GM23338 (cell line): Measurements from ENCODE around the gene RALGPS1. TPM values are rescaled to one million over a fixed set of nuclear protein-coding genes. Genes with fewer than 3 reads are reported as not detected.

Source experiments
- ATAC-seq: fragments of 200-7000 bp; cut with Tn5 transposase; 3 replicates; pipeline ENCODE4 v1.9.1; 2020
- DNase-seq: peaks from one replicate; pipeline ENCODE4 v3.0.0-alpha.2; 2015; ENCODE audit warnings: low spot score
- H2AFZ ChIP-seq: fragments of 200-600 bp; sonication (generic); 2 replicates; pipeline ENCODE4 v1.8.0; 2016; ENCODE audit warnings: antibody characterized with exemption, mild to moderate bottlenecking, moderate library complexity
- H3F3A ChIP-seq: fragments of 200-600 bp; sonication (generic); replicated peaks from 2 replicates; pipeline ENCODE4 v1.8.0; 2017; ENCODE audit warnings: antibody characterized with exemption, mixed run types, low read depth
- H3K27ac ChIP-seq: fragments of 200-600 bp; sonication (generic); 2 replicates; pipeline ENCODE4 v1.6.1; 2016; ENCODE audit warnings: low read depth
- H3K27me3 ChIP-seq: fragments of 200-600 bp; sonication (generic); 2 replicates; pipeline ENCODE4 v1.8.0; 2016; ENCODE audit warnings: mild to moderate bottlenecking, mixed run types, moderate library complexity; ENCODE audit not compliant: insufficient read depth
- H3K36me3 ChIP-seq: fragments of 200-600 bp; sonication (generic); 2 replicates; pipeline ENCODE4 v1.8.0; 2016; ENCODE audit warnings: mild to moderate bottlenecking; ENCODE audit not compliant: insufficient read depth
- H3K4me1 ChIP-seq: fragments of 200-600 bp; sonication (generic); 2 replicates; pipeline ENCODE4 v1.8.0; 2016; ENCODE audit warnings: mild to moderate bottlenecking, moderate library complexity; ENCODE audit not compliant: insufficient read depth
- H3K4me2 ChIP-seq: fragments of 200-600 bp; sonication (generic); 2 replicates; pipeline ENCODE4 v1.7.1; 2017; ENCODE audit warnings: mixed run types
- H3K4me3 ChIP-seq: fragments of 200-600 bp; sonication (generic); 2 replicates; pipeline ENCODE4 v1.6.1; 2016; ENCODE audit warnings: mixed run types
- H3K79me2 ChIP-seq: fragments of 200-600 bp; sonication (generic); replicated peaks from 2 replicates; pipeline ENCODE4 v1.8.0; 2017; ENCODE audit warnings: mild to moderate bottlenecking; ENCODE audit not compliant: insufficient read depth
- H3K9me2 ChIP-seq: fragments of 200-600 bp; sonication (generic); 2 replicates; pipeline ENCODE4 v1.8.0; 2017; ENCODE audit not compliant: insufficient read depth
- H4K20me1 ChIP-seq: fragments of 200-600 bp; sonication (generic); replicated peaks from 2 replicates; pipeline ENCODE4 v1.8.0; 2017; ENCODE audit warnings: mild to moderate bottlenecking; ENCODE audit not compliant: insufficient read depth
- H3K27ac Mint-ChIP-seq: 2 replicates; pipeline ENCODE4 v1.8.0; 2020; ENCODE audit warnings: inconsistent platforms, mild to moderate bottlenecking, moderate library complexity, mixed read lengths
- H3K27me3 Mint-ChIP-seq: 3 replicates; pipeline ENCODE4 v1.8.0; 2022; ENCODE audit warnings: low read depth, mild to moderate bottlenecking, moderate library complexity, mixed read lengths, inconsistent platforms; ENCODE audit not compliant: insufficient read depth, poor library complexity
- H3K36me3 Mint-ChIP-seq: 3 replicates; pipeline ENCODE4 v1.8.0; 2021; ENCODE audit warnings: low read depth, mild to moderate bottlenecking, inconsistent platforms, moderate library complexity, mixed read lengths
- H3K4me1 Mint-ChIP-seq: 3 replicates; pipeline ENCODE4 v1.8.0; 2020; ENCODE audit warnings: mild to moderate bottlenecking, inconsistent platforms, mixed read lengths
- H3K4me3 Mint-ChIP-seq: 3 replicates; pipeline ENCODE4 v1.8.0; 2021; ENCODE audit warnings: moderate library complexity, mild to moderate bottlenecking, inconsistent platforms, mixed read lengths
- H3K9me3 Mint-ChIP-seq: 3 replicates; pipeline ENCODE4 v1.8.0; 2020; ENCODE audit warnings: moderate library complexity, mild to moderate bottlenecking, inconsistent platforms, mixed read lengths
- ETS1 ChIP-seq: IDR thresholded peaks from 2 replicates; pipeline ENCODE4 v1.6.1; 2016; ENCODE audit warnings: antibody characterized with exemption
- EZH2 ChIP-seq: fragments of 200-600 bp; sonication (generic); IDR thresholded peaks from one replicate; pipeline ENCODE4 v1.8.0; 2017; ENCODE audit warnings: antibody characterized with exemption, mild to moderate bottlenecking, low read depth; ENCODE audit not compliant: unreplicated experiment
- EZH2phosphoT487 ChIP-seq: fragments of 200-600 bp; sonication (generic); IDR thresholded peaks from one replicate; pipeline ENCODE4 v1.8.1; 2018; ENCODE audit warnings: antibody characterized with exemption; ENCODE audit not compliant: unreplicated experiment
- JUNB ChIP-seq: IDR thresholded peaks from one replicate; pipeline ENCODE4 v1.6.1; 2016; ENCODE audit warnings: antibody characterized with exemption; ENCODE audit not compliant: unreplicated experiment
- NANOG ChIP-seq: IDR thresholded peaks from 2 replicates; pipeline ENCODE4 v1.6.1; 2016; ENCODE audit warnings: antibody characterized with exemption, borderline replicate concordance
- POLR2AphosphoS5 ChIP-seq: IDR thresholded peaks from 2 replicates; pipeline ENCODE4 v1.6.1; 2016; ENCODE audit warnings: antibody characterized with exemption, low read depth
- STAT1 ChIP-seq: IDR thresholded peaks from one replicate; pipeline ENCODE4 v1.6.1; 2016; ENCODE audit warnings: antibody characterized with exemption; ENCODE audit not compliant: unreplicated experiment
- ZNF114 ChIP-seq: fragments of 250-450 bp; sonication (Bioruptor Pico); IDR thresholded peaks from 2 replicates; pipeline ENCODE4 v1.5.0; 2020; ENCODE audit warnings: mild to moderate bottlenecking, moderate library complexity
- ZNF331 ChIP-seq: fragments of 250-450 bp; sonication (Bioruptor Pico); IDR thresholded peaks from 2 replicates; pipeline ENCODE4 v1.5.0; 2020; ENCODE audit warnings: low read depth, mild to moderate bottlenecking, moderate library complexity
- ZNF462 ChIP-seq: fragments of 250-450 bp; sonication (Bioruptor Pico); IDR thresholded peaks from 2 replicates; pipeline ENCODE4 v1.5.0; 2020; ENCODE audit warnings: mild to moderate bottlenecking, moderate library complexity
- polyA plus RNA-seq: library from polyadenylated mRNA; unstranded; fragments of >200 nt; fragmentation: Nextera tagmentation; extraction: Ambion mirVana; gene quantifications from 2 replicates; pipeline ENCODE4 v1.2.1, GENCODE V29; 2016
- total RNA-seq: library from RNA; depleted of rRNA; stranded (reverse); fragments of >200 nt; shearing (Covaris generic); gene quantifications from 2 replicates; pipeline ENCODE4 v1.2.3, GENCODE V29; 2014

The RALGPS1 gene
- total and polyA plus RNA-seq, 2 experiments from 2014 or later: 18.2 to 57.1 TPM

GRCh38 chr9:126991183-126991582 lies 76.6 kb downstream of the RALGPS1 start:
- ATAC-seq (no peak), DNase-seq (no peak)
- Mint-ChIP-seq H3K4me1 (no peaks in the 10 kb centered on the region), H3K27me3 (peaks cover 2% of the 10 kb centered on the region), H3K27ac (no peak overlapping the region), H3K36me3 (peaks cover 29% of the 10 kb centered on the region), H3K4me3 (no peak overlapping the region), H3K9me3 (peaks cover 28% of the 10 kb centered on the region)
- Histone ChIP-seq H3K27me3 (no peaks in the 10 kb centered on the region), H3K9me2 (no peaks in the 10 kb centered on the region), H4K20me1 (no peaks in the 10 kb centered on the region), H2AFZ (no peak overlapping the region), H3K4me2 (no peak overlapping the region), H3K79me2 (no peaks in the 10 kb centered on the region), H3K4me1 (no peaks in the 10 kb centered on the region), H3K4me3 (no peak overlapping the region), H3K36me3 (peaks cover 7% of the 10 kb centered on the region), H3K27ac (no peak overlapping the region), H3F3A (no peaks in the 10 kb centered on the region)
- TF ChIP-seq STAT1 (no peak), ZNF462 (CRISPR knock-in tag) (no peak), JUNB (no peak), EZH2phosphoT487 (no peak), ETS1 (no peak)

- DNase-seq: no peak
- no peaks in the 10 kb centered on the region for H3K4me1 ChIP-seq
- no peaks in the 10 kb centered on the region for H3K27me3 ChIP-seq
- no peak overlapping the region for H3K4me3 ChIP-seq
- Mint-ChIP-seq H3K4me1 (no peaks in the 10 kb centered on the region), H3K27ac (no peak overlapping the region), H3K9me3 (peaks cover 33% of the 10 kb centered on the region), H3K27me3 (peaks cover 3% of the 10 kb centered on the region), H3K4me3 (no peak overlapping the region), H3K36me3 (peaks cover 29% of the 10 kb centered on the region)
- no peaks in the 10 kb centered on the region for H3K9me2 ChIP-seq
- H3K36me3 ChIP-seq: peaks cover 7% of the 10 kb centered on the region
- no peaks in the 10 kb centered on the region for H4K20me1 ChIP-seq
- no peak overlapping the region for H3K27ac ChIP-seq
- ATAC-seq: no peak
- H3F3A ChIP-seq: no peaks in the 10 kb centered on the region
- no peaks in the 10 kb centered on the region for H3K79me2 ChIP-seq
- no peak overlapping the region for H2AFZ ChIP-seq
- no peak overlapping the region for H3K4me2 ChIP-seq
- TF ChIP-seq POLR2AphosphoS5 (no peak), NANOG (no peak), ZNF331 (CRISPR knock-in tag) (no peak), ZNF114 (CRISPR knock-in tag) (no peak), EZH2phosphoT487 (no peak), EZH2 (no peak), ETS1 (no peak), STAT1 (no peak), JUNB (no peak)
Measured at GRCh38 chr9:126992427-126992826, 77.8 kb downstream of the RALGPS1 start.
